Ovary (tissue), 3 donors: ENCODE data around the gene SRC.

Source experiments
- CTCF ChIP-seq, 3 donors: fragments of 450-650 bp in 2 of 3; fragments of 200-600 bp in 1 of 3; IDR thresholded peaks; one replicate each; pipeline versions ENCODE4 v1.5.1 to v1.8.0; 2016 to 2022; ENCODE audit warnings: antibody characterized with exemption in 3 of 3, mild to moderate bottlenecking in 1 of 3
- EP300 ChIP-seq: sonication (generic); formaldehyde crosslinking; IDR thresholded peaks from one replicate; pipeline ENCODE4 v1.6.1; 2017; ENCODE audit warnings: antibody characterized with exemption
- POLR2A ChIP-seq: fragments of 450-650 bp; IDR thresholded peaks from one replicate; pipeline ENCODE4 v1.6.1; 2017; ENCODE audit warnings: antibody characterized with exemption, mild to moderate bottlenecking, moderate library complexity
- donor health status: DM: no; HTN: no; CAD: no.

DNA sequence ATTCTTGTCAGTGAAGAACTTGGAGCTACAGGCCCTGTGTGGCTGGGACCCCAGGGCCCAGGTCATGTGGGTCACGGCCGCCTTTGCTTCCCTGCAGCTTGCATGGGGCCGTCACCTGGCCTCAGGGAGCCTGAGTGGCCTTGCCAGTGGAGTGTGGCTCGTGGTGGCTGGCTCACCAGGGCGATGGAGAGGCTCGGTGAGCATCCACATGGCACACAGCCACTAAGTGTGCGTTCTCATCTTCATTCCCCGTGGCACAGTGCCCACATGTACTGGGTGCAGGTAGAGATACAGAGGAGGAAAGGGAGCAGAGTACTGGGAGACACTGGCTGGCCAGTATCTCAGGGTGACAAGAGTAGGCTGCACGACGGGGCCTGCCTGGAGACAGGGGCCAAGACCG, 35.0 kb upstream of the SRC start:
- TF ChIP-seq POLR2A (no peak), CTCF (IDR thresholded peaks at IDR 0.05) (no peak), EP300 (no peak)
